Mesendoderm (in vitro differentiated cells): ENCODE results near the gene STIM2.

Source experiments
- DNase-seq: peaks from one replicate; pipeline ENCODE4 v3.0.0; 2013
- H2AK5ac ChIP-seq: 2 replicates; pipeline ENCODE4 v1.6.1; 2013; ENCODE audit warnings: low read length, inconsistent platforms
- H2BK120ac ChIP-seq: 2 replicates; pipeline ENCODE4 v1.6.1; 2013; ENCODE audit warnings: low read depth, mild to moderate bottlenecking, low read length, moderate library complexity, mixed read lengths
- H2BK15ac ChIP-seq: replicated peaks from 2 replicates; pipeline ENCODE4 v1.6.1; 2013; ENCODE audit warnings: low read depth, mild to moderate bottlenecking, moderate library complexity
- H2BK5ac ChIP-seq: 2 replicates; pipeline ENCODE4 v1.6.1; 2013; ENCODE audit warnings: low read length, inconsistent platforms
- H3K18ac ChIP-seq: 2 replicates; pipeline ENCODE4 v1.6.1; 2013; ENCODE audit warnings: mild to moderate bottlenecking, low read length, mixed read lengths
- H3K23ac ChIP-seq: one replicate; pipeline ENCODE4 v1.6.1; 2013; ENCODE audit warnings: low read length
- H3K27ac ChIP-seq: 2 replicates; pipeline ENCODE4 v1.5.1; 2013; ENCODE audit warnings: low read depth, mild to moderate bottlenecking, inconsistent platforms, low read length, moderate library complexity
- H3K27me3 ChIP-seq: 2 replicates; pipeline ENCODE4 v1.6.1; 2013; ENCODE audit warnings: low read length, control low read depth, mild to moderate bottlenecking, inconsistent platforms; ENCODE audit not compliant: insufficient read depth, poor library complexity
- H3K36me3 ChIP-seq: 2 replicates; pipeline ENCODE4 v1.6.1; 2013; ENCODE audit warnings: low read length, inconsistent platforms; ENCODE audit not compliant: control insufficient read depth, insufficient read depth
- H3K4ac ChIP-seq: one replicate; pipeline ENCODE4 v1.6.1; 2013; ENCODE audit warnings: low read depth, mild to moderate bottlenecking, low read length, moderate library complexity
- H3K4me1 ChIP-seq: 2 replicates; pipeline ENCODE4 v1.6.1; 2013; ENCODE audit warnings: low read depth, low read length, inconsistent platforms; ENCODE audit not compliant: control insufficient read depth
- H3K4me2 ChIP-seq: 2 replicates; pipeline ENCODE4 v1.6.1; 2013; ENCODE audit warnings: low read length
- H3K4me3 ChIP-seq: 2 replicates; pipeline ENCODE4 v1.5.1; 2013; ENCODE audit warnings: mild to moderate bottlenecking, low read length
- H3K56ac ChIP-seq: one replicate; pipeline ENCODE4 v1.6.1; 2013; ENCODE audit warnings: low read length
- H3K79me1 ChIP-seq: 2 replicates; pipeline ENCODE4 v1.6.1; 2013; ENCODE audit warnings: low read length, inconsistent platforms
- H3K79me2 ChIP-seq: 2 replicates; pipeline ENCODE4 v1.6.1; 2013; ENCODE audit warnings: mild to moderate bottlenecking, low read length; ENCODE audit not compliant: control insufficient read depth, insufficient read depth
- H3K9ac ChIP-seq: 2 replicates; pipeline ENCODE4 v1.6.1; 2013; ENCODE audit warnings: low read length, inconsistent platforms
- H4K5ac ChIP-seq: one replicate; pipeline ENCODE4 v1.6.1; 2013; ENCODE audit warnings: low read length
- H4K8ac ChIP-seq: one replicate; pipeline ENCODE4 v1.6.1; 2013; ENCODE audit warnings: low read depth, mild to moderate bottlenecking, control low read depth, low read length, moderate library complexity
- WGBS: extraction: QIAGEN DNeasy Blood & Tissue Kit; methylation state at CpG from one replicate; pipeline ENCODE4 v1.1.7; 2013; ENCODE audit warnings: low lambda C conversion rate, missing lambda C conversion rate; ENCODE audit not compliant: insufficient coverage; ENCODE audit errors: extremely low coverage; 5-methylcytosine and 5-hydroxymethylcytosine counted together

Gene STIM2

DNA sequence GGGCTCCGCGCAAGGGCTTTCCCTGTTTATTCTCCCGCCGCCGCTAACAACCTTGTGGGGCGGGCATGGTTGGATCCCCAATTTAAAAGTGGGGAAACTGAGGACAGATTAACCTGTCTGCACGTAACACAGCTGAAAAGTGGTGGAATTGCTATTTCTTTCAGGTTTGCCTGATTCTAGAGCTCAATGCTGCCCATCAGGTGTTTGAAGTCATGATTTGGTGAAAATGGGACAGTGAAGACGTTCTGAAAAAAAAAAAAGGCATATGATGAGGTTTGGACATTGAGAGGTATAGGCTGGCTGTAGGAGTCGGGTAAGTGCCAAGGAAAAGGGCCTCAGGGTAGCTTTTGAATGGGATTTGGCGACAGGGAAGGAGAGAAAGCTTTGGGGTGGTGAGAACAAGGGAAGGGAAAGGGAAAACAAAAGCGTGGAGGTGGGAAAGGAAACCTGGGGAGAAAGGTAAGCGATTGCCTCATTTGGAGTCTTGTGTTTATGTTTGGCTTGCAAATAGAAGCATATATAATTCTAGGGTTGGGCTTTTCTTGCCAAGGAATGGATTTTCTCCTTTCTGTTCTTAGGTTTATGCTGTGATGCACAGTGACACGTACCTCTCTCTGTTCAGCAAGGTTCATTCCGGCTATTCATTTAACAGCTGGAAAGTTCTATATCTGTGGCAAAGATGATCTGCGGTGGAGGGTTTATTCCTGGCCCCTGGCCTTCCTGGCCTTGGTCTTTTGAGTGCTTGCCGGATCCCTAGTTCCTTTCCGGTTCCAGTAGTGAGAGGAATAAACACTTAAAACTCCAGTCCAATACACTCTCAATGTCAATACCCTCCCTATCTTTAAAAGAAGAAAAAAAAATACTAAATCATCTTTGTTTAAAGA, 2.4 kb upstream of the STIM2 start:
- no CpG with 5 or more reads among the region's 17 CpGs for WGBS
- Histone ChIP-seq H3K4me1 (peaks cover 9% of the 10 kb centered on the region), H3K27me3 (no peaks in the 10 kb centered on the region), H4K8ac (no peak overlapping the region), H3K18ac (peak overlapping the region; percentile 34), H3K4me3 (peak overlapping the region; percentile 78), H2BK15ac (no peak overlapping the region), H3K4me2 (peak overlapping the region; percentile 93), H3K79me2 (peaks cover 5% of the 10 kb centered on the region), H2BK120ac (no peak overlapping the region), H3K23ac (no peak overlapping the region), H3K56ac (peak overlapping the region; percentile 92), H3K4ac (no peak overlapping the region), H3K9ac (peak overlapping the region; percentile 84), H2BK5ac (no peak overlapping the region), H3K36me3 (no peaks in the 10 kb centered on the region), H3K27ac (peak overlapping the region; percentile 27), H3K79me1 (no peaks in the 10 kb centered on the region), H2AK5ac (no peak overlapping the region), H4K5ac (no peak overlapping the region)
- DNase-seq: peak; percentile 33

GRCh38 chr4:26858947-26859401, 1.7 kb upstream of the STIM2 start:
- Histone ChIP-seq H3K27ac (no peak overlapping the region), H3K4me2 (no peak overlapping the region), H3K56ac (no peak overlapping the region), H3K36me3 (no peaks in the 10 kb centered on the region), H3K4ac (no peak overlapping the region), H3K27me3 (no peaks in the 10 kb centered on the region), H2BK15ac (no peak overlapping the region), H3K79me2 (peaks cover 8% of the 10 kb centered on the region), H3K4me3 (no peak overlapping the region), H3K9ac (no peak overlapping the region), H2BK5ac (no peak overlapping the region), H4K5ac (no peak overlapping the region), H3K4me1 (peaks cover 9% of the 10 kb centered on the region), H4K8ac (no peak overlapping the region), H2BK120ac (no peak overlapping the region), H3K18ac (no peak overlapping the region), H3K79me1 (no peaks in the 10 kb centered on the region), H2AK5ac (no peak overlapping the region), H3K23ac (no peak overlapping the region)
- WGBS: no CpG with 5 or more reads among the region's 3 CpGs
- no peak for DNase-seq

- peak overlapping the region; percentile 6 for H3K4me3 ChIP-seq
- H3K56ac ChIP-seq: peak overlapping the region; percentile 88
- no peaks in the 10 kb centered on the region for H3K36me3 ChIP-seq
- H3K4me2 ChIP-seq: peak overlapping the region; percentile 15
- no peak overlapping the region for H4K5ac ChIP-seq
- no peak overlapping the region for H4K8ac ChIP-seq
- peaks cover 8% of the 10 kb centered on the region for H3K79me2 ChIP-seq
- no peak overlapping the region for H2BK5ac ChIP-seq
- H3K79me1 ChIP-seq: no peaks in the 10 kb centered on the region
- H3K9ac ChIP-seq: peak overlapping the region; percentile 66
- H2BK120ac ChIP-seq: no peak overlapping the region
- no peak overlapping the region for H2BK15ac ChIP-seq
- no peak overlapping the region for H3K23ac ChIP-seq
- H3K4ac ChIP-seq: no peak overlapping the region
- H3K27me3 ChIP-seq: no peaks in the 10 kb centered on the region
- peak overlapping the region; percentile 9 for H2AK5ac ChIP-seq
- H3K4me1 ChIP-seq: peaks cover 9% of the 10 kb centered on the region
- no CpG with 5 or more reads among the region's 5 CpGs for WGBS
- DNase-seq: peak; percentile 36
- no peak overlapping the region for H3K18ac ChIP-seq
- peak overlapping the region; percentile 8 for H3K27ac ChIP-seq
Measured at GRCh38 chr4:26859762-26860156, 882 bp upstream of the STIM2 start.

DNA sequence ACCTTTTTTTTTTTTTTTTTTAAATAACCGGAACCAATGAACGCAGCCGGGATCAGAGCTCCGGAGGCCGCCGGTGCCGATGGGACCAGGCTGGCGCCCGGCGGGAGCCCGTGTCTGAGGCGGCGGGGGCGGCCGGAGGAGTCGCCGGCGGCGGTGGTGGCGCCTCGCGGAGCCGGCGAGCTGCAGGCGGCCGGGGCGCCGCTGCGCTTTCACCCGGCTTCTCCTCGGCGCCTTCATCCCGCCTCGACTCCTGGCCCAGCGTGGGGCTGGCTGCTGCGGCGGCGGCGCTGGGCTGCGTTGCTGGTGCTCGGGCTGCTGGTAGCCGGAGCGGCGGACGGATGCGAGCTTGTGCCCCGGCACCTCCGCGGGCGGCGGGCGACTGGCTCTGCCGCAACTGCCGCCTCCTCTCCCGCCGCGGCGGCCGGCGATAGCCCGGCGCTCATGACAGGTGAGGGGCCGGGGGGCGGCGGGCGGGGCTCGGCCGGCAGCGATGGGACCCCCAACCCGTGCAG, 337 bp downstream of the STIM2 start:
- WGBS: no CpG with 5 or more reads among the region's 70 CpGs
- peak overlapping the region; percentile 71 for H3K4me3 ChIP-seq
- no peak overlapping the region for H2BK15ac ChIP-seq
- H4K5ac ChIP-seq: no peak overlapping the region
- no peaks in the 10 kb centered on the region for H3K27me3 ChIP-seq
- H3K9ac ChIP-seq: peak overlapping the region; percentile 73
- no peak overlapping the region for H2BK5ac ChIP-seq
- no peak overlapping the region for H4K8ac ChIP-seq
- peaks cover 13% of the 10 kb centered on the region for H3K79me2 ChIP-seq
- no peak overlapping the region for H3K23ac ChIP-seq
- no peaks in the 10 kb centered on the region for H3K36me3 ChIP-seq
- peak overlapping the region; percentile 87 for H3K56ac ChIP-seq
- peaks cover 2% of the 10 kb centered on the region for H3K79me1 ChIP-seq
- peaks cover 15% of the 10 kb centered on the region for H3K4me1 ChIP-seq
- peak overlapping the region; percentile 46 for H2BK120ac ChIP-seq
- H3K4me2 ChIP-seq: peak overlapping the region; percentile 3
- H3K27ac ChIP-seq: peak overlapping the region; percentile 97
- H3K18ac ChIP-seq: peak overlapping the region; percentile 82
- peak; percentile 65 for DNase-seq
- H2AK5ac ChIP-seq: no peak overlapping the region
- peak overlapping the region; percentile 72 for H3K4ac ChIP-seq

- peaks cover 21% of the 10 kb centered on the region for H3K4me1 ChIP-seq
- DNase-seq: peak; percentile 91
Measured at GRCh38 chr4:26861434-26862186, 969 bp downstream of the STIM2 start.

More at GRCh38 chr4:26861434-26862186, 969 bp downstream of the STIM2 start:
- no CpG with 5 or more reads among the region's 36 CpGs for WGBS
- Histone ChIP-seq H2BK15ac (no peak overlapping the region), H3K36me3 (no peaks in the 10 kb centered on the region), H3K23ac (no peak overlapping the region), H3K27me3 (no peaks in the 10 kb centered on the region), H3K4ac (peak overlapping the region; percentile 72), H3K9ac (peak overlapping the region; percentile 73), H3K79me1 (peaks cover 2% of the 10 kb centered on the region), H3K56ac (peak overlapping the region; percentile 87), H3K4me3 (peak overlapping the region; percentile 71), H3K18ac (peak overlapping the region; percentile 82), H3K4me2 (peak overlapping the region; percentile 68), H4K5ac (no peak overlapping the region), H2BK5ac (no peak overlapping the region), H4K8ac (no peak overlapping the region), H3K79me2 (peaks cover 13% of the 10 kb centered on the region), H3K27ac (peak overlapping the region; percentile 97), H2BK120ac (peak overlapping the region; percentile 46), H2AK5ac (no peak overlapping the region)
